Upper lobe of left lung (tissue), 6 donors: ENCODE measurements around the gene SH3RF1. TPM values are rescaled to one million over a fixed set of nuclear protein-coding genes. Genes with fewer than 3 reads are reported as not detected.
A peak's percentile ranks its signal among the peaks of the same experiment; 100 is the strongest.

Experiments
- ATAC-seq, 2 donors: fragments of 200-7000 bp; cut with Tn5 transposase; one replicate each; pipeline ENCODE4 v1.9.1; 2022; ENCODE audit warnings: mild to moderate bottlenecking in 2 of 2, moderate library complexity in 2 of 2; ENCODE audit not compliant: low FRiP score in 2 of 2
- DNase-seq, 2 donors: peaks; one replicate each; pipeline ENCODE4 v3.0.0-alpha.2; 2019 to 2020
- H3K27ac ChIP-seq, 4 donors: fragments of 200-600 bp; sonication (generic); one replicate each; pipeline ENCODE4 v1.5.1; 2016 to 2019
- H3K27me3 ChIP-seq, 4 donors: fragments of 200-600 bp; sonication (generic); one replicate each; pipeline ENCODE4 v1.5.1; 2017 to 2019
- H3K36me3 ChIP-seq, 4 donors: fragments of 200-600 bp; sonication (generic); one replicate each; pipeline ENCODE4 v1.5.1; 2016 to 2019
- H3K4me1 ChIP-seq, 4 donors: fragments of 200-600 bp; sonication (generic); one replicate each; pipeline ENCODE4 v1.5.1; 2018 to 2019
- H3K4me3 ChIP-seq, 4 donors: fragments of 200-600 bp; sonication (generic); one replicate each; pipeline ENCODE4 v1.5.1; 2017 to 2019; ENCODE audit warnings: mild to moderate bottlenecking in 2 of 4, moderate library complexity in 1 of 4
- H3K9me3 ChIP-seq, 4 donors: fragments of 200-600 bp; sonication (generic); one replicate each; pipeline ENCODE4 v1.5.1; 2018 to 2019
- EP300 ChIP-seq, 4 donors: sonication (generic); formaldehyde crosslinking; IDR thresholded peaks; one replicate each; pipeline ENCODE4 v1.5.1; 2017; ENCODE audit warnings: antibody characterized with exemption in 4 of 4, control low read depth in 2 of 4
- POLR2A ChIP-seq, 4 donors: fragments of 450-650 bp; IDR thresholded peaks; one replicate each; pipeline ENCODE4 v1.5.1; 2016 to 2017; ENCODE audit warnings: antibody characterized with exemption in 4 of 4, mild to moderate bottlenecking in 2 of 4
- POLR2AphosphoS5 ChIP-seq, 2 donors: sonication (generic); formaldehyde crosslinking; IDR thresholded peaks; one replicate each; pipeline ENCODE4 v1.5.1; 2017; ENCODE audit warnings: antibody characterized with exemption in 2 of 2
- WGBS, 2 donors: methylation state at CpG; one replicate each; pipeline ENCODE4 v1.1.5; 2017 to 2018; 5-methylcytosine and 5-hydroxymethylcytosine counted together
- total RNA-seq, 6 donors: library from RNA; depleted of rRNA in 4 of 6; stranded (reverse); fragments of >200 nt in 4 of 6; gene quantifications; one replicate each; pipeline versions ENCODE4 v1.1.0 to v1.2.1, GENCODE V29; 2016 to 2021
- TF ChIP-seq, protein P1 (sequence below), 6 experiments: fragments of 450-650 bp in 4 of 6; fragments of 200-600 bp in 2 of 6; sonication (generic) in 2 of 6; IDR thresholded peaks; one replicate each; pipeline ENCODE4 v1.5.1; 2016 to 2019; ENCODE audit warnings: antibody characterized with exemption in 6 of 6
- donor health status: DM: no; HTN: no; CAD: no; lungs with moderate emphysema.
- donor health status: DM: no; HTN: yes; CAD: no; lungs with severe emphysema.

Gene SH3RF1
- total RNA-seq, 6 donors from 2014 or later, result 27.1 to 38.7 (median 34.3) TPM

GRCh38 chr4:169136330-169136729 is 134.4 kb downstream of the SH3RF1 start:
- no peak for ATAC-seq
- Histone ChIP-seq H3K9me3 (no peaks in the 10 kb centered on the region), H3K36me3 (peaks cover 0 to 39% (median 9%) of the 10 kb centered on the region in 4 donors), H3K27ac (peak overlapping the region in 2 of 4 donors; percentile 24 to 45), H3K4me3 (no peak overlapping the region), H3K4me1 (peaks cover 8 to 28% (median 20%) of the 10 kb centered on the region in 4 donors), H3K27me3 (no peaks in the 10 kb centered on the region)
- 86 to 94% methylated on average over 7 of the region's 7 CpGs for WGBS, 2 donors
- DNase-seq, result no peak
- no peak for TF ChIP-seq POLR2A (IDR thresholded peaks at IDR 0.05)
- TF ChIP-seq EP300 (IDR thresholded peaks at IDR 0.05), result no peak
- TF ChIP-seq, protein P1, sequence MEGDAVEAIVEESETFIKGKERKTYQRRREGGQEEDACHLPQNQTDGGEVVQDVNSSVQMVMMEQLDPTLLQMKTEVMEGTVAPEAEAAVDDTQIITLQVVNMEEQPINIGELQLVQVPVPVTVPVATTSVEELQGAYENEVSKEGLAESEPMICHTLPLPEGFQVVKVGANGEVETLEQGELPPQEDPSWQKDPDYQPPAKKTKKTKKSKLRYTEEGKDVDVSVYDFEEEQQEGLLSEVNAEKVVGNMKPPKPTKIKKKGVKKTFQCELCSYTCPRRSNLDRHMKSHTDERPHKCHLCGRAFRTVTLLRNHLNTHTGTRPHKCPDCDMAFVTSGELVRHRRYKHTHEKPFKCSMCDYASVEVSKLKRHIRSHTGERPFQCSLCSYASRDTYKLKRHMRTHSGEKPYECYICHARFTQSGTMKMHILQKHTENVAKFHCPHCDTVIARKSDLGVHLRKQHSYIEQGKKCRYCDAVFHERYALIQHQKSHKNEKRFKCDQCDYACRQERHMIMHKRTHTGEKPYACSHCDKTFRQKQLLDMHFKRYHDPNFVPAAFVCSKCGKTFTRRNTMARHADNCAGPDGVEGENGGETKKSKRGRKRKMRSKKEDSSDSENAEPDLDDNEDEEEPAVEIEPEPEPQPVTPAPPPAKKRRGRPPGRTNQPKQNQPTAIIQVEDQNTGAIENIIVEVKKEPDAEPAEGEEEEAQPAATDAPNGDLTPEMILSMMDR (IDR thresholded peaks at IDR 0.05), result no peak
- TF ChIP-seq POLR2AphosphoS5 (IDR thresholded peaks at IDR 0.05), result no peak

DNA sequence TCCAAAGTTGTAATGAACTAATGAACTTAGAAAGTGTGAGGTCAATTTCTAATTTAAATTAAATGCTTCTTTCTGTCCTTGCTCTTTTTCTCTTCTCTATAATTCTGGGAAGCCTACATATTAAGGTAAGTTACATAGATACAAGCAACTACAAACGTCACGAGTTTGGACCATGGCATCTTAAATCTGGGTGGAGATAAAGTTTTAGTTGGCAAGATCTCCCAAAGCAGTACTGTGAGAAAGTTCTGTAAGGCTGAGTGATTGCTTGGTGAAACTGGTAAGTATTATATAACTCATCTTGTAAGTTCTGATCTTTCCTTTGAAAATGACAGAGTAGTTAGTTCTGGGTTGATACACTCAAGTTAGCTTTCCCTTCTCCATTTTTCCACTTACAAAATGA is 135.0 kb downstream of the SH3RF1 start:
- Histone ChIP-seq H3K4me3 (no peak overlapping the region), H3K4me1 (peaks cover 8 to 28% (median 20%) of the 10 kb centered on the region in 4 donors), H3K27me3 (no peaks in the 10 kb centered on the region), H3K9me3 (no peaks in the 10 kb centered on the region), H3K27ac (peak overlapping the region in 2 of 4 donors; percentile 24 to 64), H3K36me3 (peaks cover 0 to 40% (median 9%) of the 10 kb centered on the region in 4 donors)
- no peak for ATAC-seq
- TF ChIP-seq POLR2A (IDR thresholded peaks at IDR 0.05) (no peak), EP300 (IDR thresholded peaks at IDR 0.05) (no peak), POLR2AphosphoS5 (IDR thresholded peaks at IDR 0.05) (no peak)
- TF ChIP-seq, protein P1 (IDR thresholded peaks at IDR 0.05), result no peak
- 67 to 76% methylated on average over 2 of the region's 2 CpGs for WGBS, 2 donors
- DNase-seq, result no peak

DNA sequence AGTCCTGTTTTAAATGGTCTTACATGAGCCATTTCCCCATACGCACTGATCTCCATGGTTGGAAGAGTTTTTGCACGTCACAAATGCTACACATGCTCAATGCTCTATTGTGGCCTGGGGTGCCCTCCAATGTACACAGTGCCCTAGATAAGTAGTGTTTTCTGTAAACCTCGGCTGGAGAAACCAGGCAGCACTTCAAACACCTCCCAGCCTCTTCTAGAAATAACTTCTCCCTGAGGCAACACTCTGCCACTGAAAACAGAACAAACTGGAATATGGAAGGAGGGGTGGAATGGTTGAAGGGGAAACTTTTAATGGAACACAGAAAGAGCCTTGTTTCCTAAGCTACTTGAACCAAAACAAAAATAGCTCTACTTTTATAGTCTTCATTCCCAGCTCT is 136.8 kb downstream of the SH3RF1 start:
- peaks cover 0 to 59% (median 13%) of the 10 kb centered on the region in 4 donors for H3K36me3 ChIP-seq
- peak in 1 of 2 donors; percentile 83 for DNase-seq
- peak; percentile 79 to 95 for ATAC-seq
- H3K4me1 ChIP-seq, result peaks cover 8 to 28% (median 18%) of the 10 kb centered on the region in 4 donors
- H3K27ac ChIP-seq, result peak overlapping the region; percentile 64 to 75 (median 68)
- H3K4me3 ChIP-seq, result no peak overlapping the region
- TF ChIP-seq EP300 (IDR thresholded peaks at IDR 0.05) (peak in 3 of 4 donors; percentile 14 to 90 (median 17)), POLR2A (IDR thresholded peaks at IDR 0.05) (peak in 1 of 4 donors; percentile 29), POLR2AphosphoS5 (IDR thresholded peaks at IDR 0.05) (peak; percentile 35 to 58)
- TF ChIP-seq, protein P1 (IDR thresholded peaks at IDR 0.05), result no peak
- no peaks in the 10 kb centered on the region for H3K9me3 ChIP-seq
- H3K27me3 ChIP-seq, result no peaks in the 10 kb centered on the region
- WGBS, 2 donors, result 52 to 73% methylated on average over 3 of the region's 3 CpGs

- Histone ChIP-seq H3K27ac (peak overlapping the region in 3 of 4 donors; percentile 50 to 75 (median 64)), H3K27me3 (no peaks in the 10 kb centered on the region), H3K36me3 (peaks cover 0 to 68% (median 18%) of the 10 kb centered on the region in 4 donors), H3K9me3 (no peaks in the 10 kb centered on the region), H3K4me1 (peaks cover 8 to 28% (median 18%) of the 10 kb centered on the region in 4 donors), H3K4me3 (no peak overlapping the region)
- 87 to 88% methylated on average over 3 of the region's 3 CpGs for WGBS, 2 donors
- ATAC-seq, result no peak
- TF ChIP-seq, protein P1 (IDR thresholded peaks at IDR 0.05), result no peak
- no peak for DNase-seq
Observed at GRCh38 chr4:169132561-169133305, 138.0 kb downstream of the SH3RF1 start.
